ENCODE measurements around the gene RAB18.

The RAB18 gene

GRCh38 chr10:27504007-27504807 is at the start of gene RAB18:
TSS of gene RAB18 (plus strand) at chr10:27504304. CDS start at chr10:27504370, 66 bp downstream.
- H3K4me3 ChIP-seq (ENCODE audit: low read depth, low read length) = peak within 1 kb of the TSS; percentile 87
- TF ChIP-seq CTCF (IDR thresholded peaks at IDR 0.05; ENCODE audit: insufficient read depth, low read depth, low read length, missing control alignments) = no peak
- DNase-seq (ENCODE audit: low read depth) = peak; percentile 99

GRCh38 chr10:27454837-27455236 is 49.3 kb upstream of the RAB18 start:
- H3K4me3 ChIP-seq (ENCODE audit: low read depth, low read length) = no peak overlapping the region
- TF ChIP-seq CTCF (IDR thresholded peaks at IDR 0.05; ENCODE audit: insufficient read depth, low read depth, low read length, missing control alignments) = no peak
- no peak for DNase-seq (ENCODE audit: low read depth)

DNA sequence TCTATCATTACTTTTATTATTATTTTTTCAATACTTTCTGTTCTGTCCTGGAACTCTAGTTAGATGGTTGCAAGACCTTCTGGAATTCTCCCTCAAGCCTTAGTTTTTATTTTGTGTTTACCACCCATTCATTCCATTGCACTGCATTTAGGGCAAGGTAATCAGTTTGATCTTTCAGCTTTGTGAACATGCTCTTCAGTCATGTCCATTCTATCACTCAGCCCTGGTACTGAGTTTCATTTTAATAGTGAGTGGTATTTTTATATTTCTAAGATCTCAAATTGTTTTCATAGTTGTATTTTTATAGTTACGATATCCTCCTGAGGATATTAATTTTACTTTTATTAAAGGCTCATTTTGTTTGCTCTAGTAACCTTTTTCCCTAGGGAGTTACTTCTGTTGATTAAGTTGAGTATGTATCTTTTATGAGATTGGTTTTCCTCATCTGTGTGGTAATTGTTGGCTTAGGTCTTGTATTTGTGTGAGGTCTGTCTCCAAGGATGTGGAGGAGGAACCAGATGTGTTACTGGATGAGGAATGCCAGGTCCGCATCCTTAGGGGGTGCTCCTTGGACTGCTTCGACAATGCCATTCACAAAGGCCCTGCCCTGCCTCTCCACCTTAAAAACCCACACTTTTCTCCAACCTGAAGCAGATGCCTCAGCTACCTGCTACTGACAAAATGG is 46.7 kb upstream of the RAB18 start:
- H3K4me3 ChIP-seq (ENCODE audit: low read depth, low read length) = no peak overlapping the region
- no peak for DNase-seq (ENCODE audit: low read depth)
- TF ChIP-seq CTCF (IDR thresholded peaks at IDR 0.05; ENCODE audit: insufficient read depth, low read depth, low read length, missing control alignments) = no peak

DNA sequence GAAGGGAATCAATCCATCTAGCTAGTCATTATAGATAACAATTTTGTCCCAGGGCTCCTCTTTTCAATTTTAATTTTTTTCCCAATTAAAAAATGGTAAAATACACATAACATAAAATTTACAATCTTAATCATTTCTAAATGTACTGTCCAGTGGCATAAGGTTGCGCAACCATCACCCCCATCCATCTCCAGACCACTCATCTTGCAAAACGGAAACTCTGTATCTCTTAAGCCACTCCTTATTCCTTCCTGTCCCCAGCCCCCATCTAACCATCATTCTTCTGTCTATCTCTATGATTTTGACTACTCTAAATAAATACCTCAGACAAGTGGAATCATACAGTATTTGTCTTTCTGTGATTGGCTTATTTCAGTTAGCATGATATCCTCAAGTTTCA is 46.1 kb upstream of the RAB18 start:
- H3K4me3 ChIP-seq (ENCODE audit: low read depth, low read length) = no peak overlapping the region
- DNase-seq (ENCODE audit: low read depth) = no peak
- no peak for TF ChIP-seq CTCF (IDR thresholded peaks at IDR 0.05; ENCODE audit: insufficient read depth, low read depth, low read length, missing control alignments)

DNA sequence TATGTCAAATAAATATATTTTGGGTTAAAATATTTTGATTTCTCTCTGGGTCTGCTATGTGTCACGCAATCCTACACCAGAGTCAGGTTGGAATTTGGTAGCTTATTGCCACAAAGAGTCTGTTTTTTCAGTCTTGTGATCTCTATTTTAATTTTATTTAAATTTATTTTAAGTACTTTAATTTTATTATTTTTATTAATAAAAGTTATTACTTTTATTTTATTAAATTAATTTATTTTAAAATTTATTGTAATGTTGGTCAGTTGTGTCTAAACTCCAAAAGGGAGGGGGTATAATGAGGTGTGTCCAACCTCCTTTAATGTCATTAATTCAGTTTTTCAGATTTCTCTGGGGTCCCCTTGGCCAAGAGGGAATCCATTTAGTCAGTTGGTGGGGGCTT is 42.8 kb upstream of the RAB18 start:
- H3K4me3 ChIP-seq (ENCODE audit: low read depth, low read length) = no peak overlapping the region
- no peak for TF ChIP-seq CTCF (IDR thresholded peaks at IDR 0.05; ENCODE audit: insufficient read depth, low read depth, low read length, missing control alignments)
- DNase-seq (ENCODE audit: low read depth) = no peak

DNA sequence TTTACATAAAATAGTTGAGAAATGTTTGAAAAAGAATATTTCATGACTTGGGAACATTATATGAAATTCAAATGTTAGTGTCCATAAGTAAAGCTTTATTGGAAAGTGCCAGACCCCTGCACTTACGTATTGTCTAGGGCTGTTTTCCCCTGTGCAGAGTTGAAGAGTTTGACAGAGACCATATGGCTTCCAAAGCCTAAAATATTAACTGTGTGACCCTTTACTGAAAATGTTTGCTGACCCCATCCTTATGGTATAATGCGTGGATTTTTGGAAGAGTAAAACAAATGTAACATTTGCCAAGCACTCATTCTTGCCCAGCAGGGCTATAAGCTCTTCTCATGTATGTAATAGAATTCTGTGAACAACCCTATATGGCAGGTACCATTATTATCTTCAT is 40.1 kb upstream of the RAB18 start:
- DNase-seq (ENCODE audit: low read depth) = no peak
- no peak for TF ChIP-seq CTCF (IDR thresholded peaks at IDR 0.05; ENCODE audit: insufficient read depth, low read depth, low read length, missing control alignments)

More for the DNA sequence above, 40.1 kb upstream of the RAB18 start:
- no peak overlapping the region for H3K4me3 ChIP-seq (ENCODE audit: low read depth, low read length)

Measured in GM12865 (cell line).